ENCODE measurements around the gene PANK1.

PANK1 gene

GRCh38 chr10:89644967-89645741, at the start of gene PANK1:
Gene PANK1 (minus strand): TSS chr10:89645242. CDS start chr10:89644891, 351 bp downstream.
- peak; percentile 65 to 88 for DNase-seq (ENCODE audit: low spot score in 2 of 2)

GRCh38 chr10:89693176-89693575, 48.1 kb upstream of the PANK1 start:
- no peaks in the 10 kb centered on the region for H3K36me3 ChIP-seq (replicated peaks)
- no peaks in the 10 kb centered on the region for H3K9me3 ChIP-seq
- DNase-seq (ENCODE audit: low spot score in 2 of 2), result no peak
- H3K4me3 ChIP-seq, result no peak overlapping the region
- no peaks in the 10 kb centered on the region for H3K27me3 ChIP-seq (ENCODE audit: low read depth)
- in situ Hi-C loops (cut with MboI; ENCODE audit: low sequenced_read_pairs), result no loop called here
- peaks cover 13% of the 10 kb centered on the region for H3K4me1 ChIP-seq

More at GRCh38 chr10:89644967-89645741, at the start of gene PANK1:
- Histone ChIP-seq H3K36me3 (replicated peaks) (no peaks in the 10 kb centered on the region), H3K9me3 (no peaks in the 10 kb centered on the region), H3K4me1 (peaks cover 31% of the 10 kb centered on the region), H3K4me3 (peak within 1 kb of the TSS; percentile 53), H3K27me3 (ENCODE audit: low read depth) (no peaks in the 10 kb centered on the region)
- in situ Hi-C loops (cut with MboI; ENCODE audit: low sequenced_read_pairs), result no loop called here

- in situ Hi-C loops (cut with MboI; ENCODE audit: low sequenced_read_pairs), result no loop called here
Observed at GRCh38 chr10:89692416-89692815, 47.4 kb upstream of the PANK1 start.

GRCh38 chr10:89690027-89690426, 45.0 kb upstream of the PANK1 start:
- no peak for DNase-seq (ENCODE audit: low spot score in 2 of 2)
- Histone ChIP-seq H3K4me1 (peaks cover under 1% of the 10 kb centered on the region), H3K9me3 (no peaks in the 10 kb centered on the region), H3K27me3 (ENCODE audit: low read depth) (no peaks in the 10 kb centered on the region), H3K4me3 (no peak overlapping the region), H3K36me3 (replicated peaks) (no peaks in the 10 kb centered on the region)
- in situ Hi-C loops (cut with MboI; ENCODE audit: low sequenced_read_pairs), result no loop called here

More at GRCh38 chr10:89692416-89692815, 47.4 kb upstream of the PANK1 start:
- H3K4me1 ChIP-seq, result peaks cover 13% of the 10 kb centered on the region
- no peak overlapping the region for H3K4me3 ChIP-seq
- no peaks in the 10 kb centered on the region for H3K27me3 ChIP-seq (ENCODE audit: low read depth)
- no peaks in the 10 kb centered on the region for H3K36me3 ChIP-seq (replicated peaks)
- H3K9me3 ChIP-seq, result no peaks in the 10 kb centered on the region
- no peak for DNase-seq (ENCODE audit: low spot score in 2 of 2)

GRCh38 chr10:89685936-89686335, 40.9 kb upstream of the PANK1 start:
- no peaks in the 10 kb centered on the region for H3K4me1 ChIP-seq
- in situ Hi-C loops (cut with MboI; ENCODE audit: low sequenced_read_pairs), result no loop called here
- H3K27me3 ChIP-seq (ENCODE audit: low read depth), result no peaks in the 10 kb centered on the region
- H3K9me3 ChIP-seq, result no peaks in the 10 kb centered on the region
- no peak overlapping the region for H3K4me3 ChIP-seq
- DNase-seq (ENCODE audit: low spot score in 2 of 2), result no peak
- no peaks in the 10 kb centered on the region for H3K36me3 ChIP-seq (replicated peaks)

- no peaks in the 10 kb centered on the region for H3K27me3 ChIP-seq (ENCODE audit: low read depth)
- DNase-seq (ENCODE audit: low spot score in 2 of 2), result no peak
- in situ Hi-C loops (cut with MboI; ENCODE audit: low sequenced_read_pairs), result no loop called here
- no peak overlapping the region for H3K4me3 ChIP-seq
- no peaks in the 10 kb centered on the region for H3K4me1 ChIP-seq
- H3K36me3 ChIP-seq (replicated peaks), result no peaks in the 10 kb centered on the region
- no peaks in the 10 kb centered on the region for H3K9me3 ChIP-seq
Observed at GRCh38 chr10:89684604-89685003, 39.6 kb upstream of the PANK1 start.

- DNase-seq (ENCODE audit: low spot score in 2 of 2), result no peak
Observed at GRCh38 chr10:89683883-89684282, 38.8 kb upstream of the PANK1 start.

GRCh38 chr10:89679986-89680385, 34.9 kb upstream of the PANK1 start:
- no peaks in the 10 kb centered on the region for H3K9me3 ChIP-seq
- no peak overlapping the region for H3K4me3 ChIP-seq
- H3K4me1 ChIP-seq, result peaks cover 4% of the 10 kb centered on the region
- in situ Hi-C loops (cut with MboI; ENCODE audit: low sequenced_read_pairs), result no loop called here
- no peak for DNase-seq (ENCODE audit: low spot score in 2 of 2)
- H3K36me3 ChIP-seq (replicated peaks), result no peaks in the 10 kb centered on the region
- no peaks in the 10 kb centered on the region for H3K27me3 ChIP-seq (ENCODE audit: low read depth)

More at GRCh38 chr10:89683883-89684282, 38.8 kb upstream of the PANK1 start:
- H3K4me1 ChIP-seq, result no peaks in the 10 kb centered on the region
- H3K27me3 ChIP-seq (ENCODE audit: low read depth), result no peaks in the 10 kb centered on the region
- no peaks in the 10 kb centered on the region for H3K9me3 ChIP-seq
- in situ Hi-C loops (cut with MboI; ENCODE audit: low sequenced_read_pairs), result no loop called here
- no peaks in the 10 kb centered on the region for H3K36me3 ChIP-seq (replicated peaks)
- H3K4me3 ChIP-seq, result no peak overlapping the region

- no peaks in the 10 kb centered on the region for H3K27me3 ChIP-seq (ENCODE audit: low read depth)
- peaks cover 7% of the 10 kb centered on the region for H3K4me1 ChIP-seq
- H3K4me3 ChIP-seq, result no peak overlapping the region
- no peak for DNase-seq (ENCODE audit: low spot score in 2 of 2)
- H3K36me3 ChIP-seq (replicated peaks), result no peaks in the 10 kb centered on the region
- H3K9me3 ChIP-seq, result no peaks in the 10 kb centered on the region
- in situ Hi-C loops (cut with MboI; ENCODE audit: low sequenced_read_pairs), result no loop called here
Observed at GRCh38 chr10:89677341-89677740, 32.3 kb upstream of the PANK1 start.

GRCh38 chr10:89670926-89671325, 25.9 kb upstream of the PANK1 start:
- Histone ChIP-seq H3K9me3 (no peaks in the 10 kb centered on the region), H3K4me3 (no peak overlapping the region), H3K27me3 (ENCODE audit: low read depth) (no peaks in the 10 kb centered on the region), H3K36me3 (replicated peaks) (no peaks in the 10 kb centered on the region), H3K4me1 (peaks cover 7% of the 10 kb centered on the region)
- in situ Hi-C loops (cut with MboI; ENCODE audit: low sequenced_read_pairs), result no loop called here
- DNase-seq (ENCODE audit: low spot score in 2 of 2), result no peak

GRCh38 chr10:89669985-89670384, 24.9 kb upstream of the PANK1 start:
- no peak for DNase-seq (ENCODE audit: low spot score in 2 of 2)
- H3K27me3 ChIP-seq (ENCODE audit: low read depth), result no peaks in the 10 kb centered on the region
- H3K4me1 ChIP-seq, result peaks cover 4% of the 10 kb centered on the region
- H3K36me3 ChIP-seq (replicated peaks), result no peaks in the 10 kb centered on the region
- no peaks in the 10 kb centered on the region for H3K9me3 ChIP-seq
- in situ Hi-C loops (cut with MboI; ENCODE audit: low sequenced_read_pairs), result no loop called here
- no peak overlapping the region for H3K4me3 ChIP-seq

GRCh38 chr10:89668386-89669071, 23.5 kb upstream of the PANK1 start:
- Histone ChIP-seq H3K4me3 (no peak overlapping the region), H3K36me3 (replicated peaks) (no peaks in the 10 kb centered on the region)

GRCh38 chr10:89666138-89666537, 21.1 kb upstream of the PANK1 start:
- in situ Hi-C loops (cut with MboI; ENCODE audit: low sequenced_read_pairs), result no loop called here
- no peaks in the 10 kb centered on the region for H3K4me1 ChIP-seq
- no peaks in the 10 kb centered on the region for H3K36me3 ChIP-seq (replicated peaks)
- no peaks in the 10 kb centered on the region for H3K9me3 ChIP-seq
- no peak for DNase-seq (ENCODE audit: low spot score in 2 of 2)
- H3K4me3 ChIP-seq, result no peak overlapping the region
- no peaks in the 10 kb centered on the region for H3K27me3 ChIP-seq (ENCODE audit: low read depth)

More at GRCh38 chr10:89668386-89669071, 23.5 kb upstream of the PANK1 start:
- no peak for DNase-seq (ENCODE audit: low spot score in 2 of 2)
- no peaks in the 10 kb centered on the region for H3K4me1 ChIP-seq
- in situ Hi-C loops (cut with MboI; ENCODE audit: low sequenced_read_pairs), result no loop called here
- H3K27me3 ChIP-seq (ENCODE audit: low read depth), result no peaks in the 10 kb centered on the region
- no peaks in the 10 kb centered on the region for H3K9me3 ChIP-seq

- Histone ChIP-seq H3K9me3 (no peaks in the 10 kb centered on the region), H3K4me1 (no peaks in the 10 kb centered on the region), H3K27me3 (ENCODE audit: low read depth) (no peaks in the 10 kb centered on the region), H3K36me3 (replicated peaks) (no peaks in the 10 kb centered on the region), H3K4me3 (no peak overlapping the region)
- in situ Hi-C loops (cut with MboI; ENCODE audit: low sequenced_read_pairs), result no loop called here
- no peak for DNase-seq (ENCODE audit: low spot score in 2 of 2)
Observed at GRCh38 chr10:89665302-89665701, 20.3 kb upstream of the PANK1 start.
